HFFc6 (cell line): Measurements from ENCODE around the gene ALKBH4. TPM values are rescaled to one million over a fixed set of nuclear protein-coding genes. Genes with fewer than 3 reads are reported as not detected.
A peak's percentile ranks its signal among the peaks of the same experiment; 100 is the strongest.
"Not testable (repeated sequence)": the region's sequence is repeated elsewhere in the genome, so short reads cannot be mapped to it uniquely, and the experiment has no call there.

ENCODE experiments used
- DNase-seq: peaks from one replicate; pipeline ENCODE4 v3.0.0-alpha.2; 2018
- H3K27ac Mint-ChIP-seq: 2 replicates; pipeline ENCODE4 v1.8.0; 2020; ENCODE audit warnings: mild to moderate bottlenecking, mixed read lengths
- H3K27me3 Mint-ChIP-seq: 2 replicates; pipeline ENCODE4 v1.8.0; 2021; ENCODE audit warnings: mild to moderate bottlenecking, moderate library complexity, mixed read lengths; ENCODE audit not compliant: insufficient read depth
- H3K36me3 Mint-ChIP-seq: 2 replicates; pipeline ENCODE4 v1.8.0; 2021; ENCODE audit warnings: low read depth, mixed read lengths
- H3K4me1 Mint-ChIP-seq: 2 replicates; pipeline ENCODE4 v1.8.0; 2020; ENCODE audit warnings: low read depth, mixed read lengths
- H3K4me3 Mint-ChIP-seq: 2 replicates; pipeline ENCODE4 v1.8.0; 2020; ENCODE audit warnings: mild to moderate bottlenecking, moderate library complexity, mixed read lengths
- H3K9me3 Mint-ChIP-seq: 2 replicates; pipeline ENCODE4 v1.8.0; 2020; ENCODE audit warnings: mild to moderate bottlenecking, mixed read lengths
- CTCF ChIP-seq: fragments of 200-600 bp; sonication (generic); IDR thresholded peaks from 2 replicates; pipeline ENCODE4 v1.5.0; 2021; ENCODE audit warnings: antibody characterized with exemption, mild to moderate bottlenecking
- total RNA-seq, 6 experiments: library from RNA; stranded (reverse); fragmentation: NEBNext Ultra II Directional; extraction: Animal tissue kit (Norgen Biotek cat#: 25700); gene quantifications; 2 replicates in 1 of 6; 3 replicates in 5 of 6; pipeline ENCODE4 v1.2.3, GENCODE V29; 2021

Gene ALKBH4
- total RNA-seq, 6 experiments from 2014 or later = 9.6 to 11.0 (median 10.0) TPM

DNA sequence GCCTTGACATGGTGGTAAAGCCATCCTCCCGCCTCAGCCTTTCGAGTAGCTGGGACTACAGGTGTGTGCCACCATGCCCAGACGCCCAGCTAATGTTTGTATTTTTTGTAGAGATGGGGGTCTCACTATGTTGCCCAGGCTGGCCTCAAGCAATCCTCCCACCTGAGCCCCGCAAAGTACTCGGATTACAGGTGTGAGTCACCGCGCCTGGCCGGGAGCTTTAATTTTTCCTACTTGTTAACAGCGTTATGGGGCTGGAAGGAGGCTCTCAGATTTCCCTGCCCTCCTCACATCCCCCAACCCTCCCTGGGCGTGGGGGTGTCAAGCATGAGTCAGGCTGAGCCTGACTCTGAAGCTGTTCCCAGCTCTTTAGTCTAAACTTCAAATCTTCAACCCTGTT lies 8.3 kb downstream of the ALKBH4 start:
- no peak for TF ChIP-seq CTCF
- peak; percentile 40 for DNase-seq
- Mint-ChIP-seq H3K4me1 (peaks cover 8% of the 10 kb centered on the region), H3K27ac (peak overlapping the region; percentile 62), H3K27me3 (peaks cover 4% of the 10 kb centered on the region), H3K4me3 (no peak overlapping the region), H3K36me3 (no peaks in the 10 kb centered on the region), H3K9me3 (no peaks in the 10 kb centered on the region)

DNA sequence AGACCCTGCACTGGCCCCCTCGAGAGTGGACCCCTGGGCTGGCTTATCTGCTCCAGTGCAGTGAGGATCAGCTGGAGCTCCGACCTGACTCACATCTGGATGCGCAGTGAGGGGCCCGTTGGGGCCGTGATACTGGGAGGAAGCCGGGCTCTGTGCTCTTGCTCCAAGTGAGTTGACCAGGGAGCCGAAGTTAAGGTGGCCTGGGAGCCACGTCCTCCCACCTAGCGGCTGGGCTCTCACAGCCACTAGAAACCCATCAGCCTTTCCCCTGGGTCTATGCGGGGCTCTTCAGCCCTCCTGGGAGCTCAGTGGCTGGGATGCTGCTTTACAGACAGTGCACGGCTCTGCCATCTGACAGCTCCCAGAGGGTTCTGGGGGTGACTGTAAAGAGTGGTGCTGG lies 9.1 kb downstream of the ALKBH4 start:
- TF ChIP-seq CTCF = no peak
- H3K27ac Mint-ChIP-seq = no peak overlapping the region
- H3K9me3 Mint-ChIP-seq = no peaks in the 10 kb centered on the region
- no peaks in the 10 kb centered on the region for H3K36me3 Mint-ChIP-seq
- peaks cover 4% of the 10 kb centered on the region for H3K27me3 Mint-ChIP-seq
- H3K4me1 Mint-ChIP-seq = peaks cover 8% of the 10 kb centered on the region
- H3K4me3 Mint-ChIP-seq = no peak overlapping the region
- no peak for DNase-seq

- not testable (repeated sequence) for H3K36me3 Mint-ChIP-seq, H3K27ac Mint-ChIP-seq, H3K4me1 Mint-ChIP-seq, H3K4me3 Mint-ChIP-seq, H3K27me3 Mint-ChIP-seq, H3K9me3 Mint-ChIP-seq, DNase-seq
Measured at GRCh38 chr7:102454932-102455331, 9.7 kb downstream of the ALKBH4 start.

- H3K27ac Mint-ChIP-seq = no peak overlapping the region
- peaks cover 8% of the 10 kb centered on the region for H3K4me1 Mint-ChIP-seq
Measured at GRCh38 chr7:102454468-102454867, 10.2 kb downstream of the ALKBH4 start.

DNA sequence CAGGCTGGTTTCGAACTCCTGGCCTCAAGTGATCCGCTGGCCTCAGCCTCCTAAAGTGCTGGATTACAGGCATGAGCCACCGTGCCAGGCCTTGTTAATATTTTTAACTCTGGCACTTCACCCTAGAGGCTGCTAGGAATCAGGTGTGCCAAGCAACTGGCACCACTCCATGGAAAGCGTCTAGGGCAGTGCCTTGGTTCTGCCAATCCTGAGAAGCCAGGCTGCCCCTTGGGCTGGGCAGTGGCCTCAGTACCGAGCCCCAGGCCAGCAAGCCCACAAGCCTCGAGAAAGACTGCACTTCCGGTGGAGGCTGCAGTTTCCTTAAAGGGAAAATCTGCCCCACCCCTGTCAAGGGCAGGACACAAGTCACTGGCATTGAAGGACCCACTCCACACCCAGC lies 11.3 kb downstream of the ALKBH4 start:
- Mint-ChIP-seq H3K36me3 (no peaks in the 10 kb centered on the region), H3K27me3 (peaks cover 4% of the 10 kb centered on the region), H3K27ac (no peak overlapping the region), H3K4me1 (peaks cover 8% of the 10 kb centered on the region), H3K4me3 (no peak overlapping the region), H3K9me3 (no peaks in the 10 kb centered on the region)
- no peak for DNase-seq
- no peak for TF ChIP-seq CTCF

More at GRCh38 chr7:102454468-102454867, 10.2 kb downstream of the ALKBH4 start:
- no peaks in the 10 kb centered on the region for H3K9me3 Mint-ChIP-seq
- TF ChIP-seq CTCF = no peak
- H3K36me3 Mint-ChIP-seq = no peaks in the 10 kb centered on the region
- no peak overlapping the region for H3K4me3 Mint-ChIP-seq
- DNase-seq = no peak
- H3K27me3 Mint-ChIP-seq = peaks cover 4% of the 10 kb centered on the region

DNA sequence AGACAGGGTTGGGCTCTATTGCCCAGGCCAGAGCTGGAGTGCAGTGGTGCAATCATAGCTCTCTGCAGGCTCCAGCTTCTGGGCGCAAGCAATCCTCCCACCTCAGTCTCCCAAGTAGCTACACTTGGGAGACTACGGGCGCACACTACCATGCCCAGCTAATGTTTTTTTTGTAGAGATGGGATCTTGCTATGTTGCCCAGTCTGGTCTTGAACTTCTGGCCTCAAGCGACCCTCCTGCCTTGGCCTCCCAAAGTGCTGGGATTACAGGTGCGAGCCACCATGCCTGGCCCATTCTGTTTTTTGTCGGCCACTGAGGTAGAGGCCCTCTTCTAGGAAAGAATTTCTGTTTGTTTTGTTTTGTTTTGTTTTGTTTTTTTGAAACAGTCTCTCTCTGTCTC lies 12.2 kb downstream of the ALKBH4 start:
- H3K4me3 Mint-ChIP-seq = no peak overlapping the region
- H3K27me3 Mint-ChIP-seq = peaks cover 4% of the 10 kb centered on the region
- TF ChIP-seq CTCF = no peak
- no peaks in the 10 kb centered on the region for H3K36me3 Mint-ChIP-seq
- DNase-seq = no peak
- H3K27ac Mint-ChIP-seq = no peak overlapping the region
- H3K4me1 Mint-ChIP-seq = peaks cover 8% of the 10 kb centered on the region
- no peaks in the 10 kb centered on the region for H3K9me3 Mint-ChIP-seq
